HG03521 (cell line): ENCODE measurements around the gene MAGEB17.

ENCODE experiments used
- ATAC-seq: cut with Tn5 transposase; IDR thresholded peaks from one replicate; pipeline ENCODE4 v1.9.1; 2021; ENCODE audit warnings: mild to moderate bottlenecking, moderate library complexity; ENCODE audit not compliant: unreplicated experiment

Gene MAGEB17

GRCh38 chrX:16205840-16206239 is 38.6 kb downstream of the MAGEB17 start:
- ATAC-seq = no peak

- no peak for ATAC-seq
Observed at GRCh38 chrX:16207634-16208033, 40.4 kb downstream of the MAGEB17 start.

GRCh38 chrX:16208601-16209000 is 41.3 kb downstream of the MAGEB17 start:
- no peak for ATAC-seq

GRCh38 chrX:16210061-16210460 is 42.8 kb downstream of the MAGEB17 start:
- ATAC-seq = no peak

- no peak for ATAC-seq
Observed at GRCh38 chrX:16212024-16212423, 44.7 kb downstream of the MAGEB17 start.

GRCh38 chrX:16212436-16212835 is 45.2 kb downstream of the MAGEB17 start:
- no peak for ATAC-seq

- no peak for ATAC-seq
Observed at GRCh38 chrX:16213961-16214360, 46.7 kb downstream of the MAGEB17 start.

- no peak for ATAC-seq
Observed at GRCh38 chrX:16215660-16216059, 48.4 kb downstream of the MAGEB17 start.
